Stimulated activated CD8-positive, alpha-beta memory T cell treated with anti-CD3 and anti-CD28 coated beads, Interleukin-4, amount 100 ng/mL, for 1 hour (primary cell): ENCODE data around the gene MYOM1.
"Not testable (repeated sequence)": the region's sequence is repeated elsewhere in the genome, so short reads cannot be mapped to it uniquely, and the experiment has no call there.

Source experiments
- DNase-seq, 2 donors: peaks; one replicate each; pipeline ENCODE4 v3.0.0-alpha.2; 2020; ENCODE audit warnings: low read depth in 2 of 2, low spot score in 1 of 2

The MYOM1 gene

GRCh38 chr18:3060667-3061580, 158.8 kb downstream of the MYOM1 start:
- peak in 1 of 2 donors; percentile 18 for DNase-seq

- no peak for DNase-seq
These were observed 160.5 kb downstream of the MYOM1 start for GRCh38 chr18:3059272-3059671.

GRCh38 chr18:3058328-3059191, 161.2 kb downstream of the MYOM1 start:
- no peak for DNase-seq

- DNase-seq = no peak
These were observed 162.2 kb downstream of the MYOM1 start for GRCh38 chr18:3057526-3057925.

GRCh38 chr18:3056311-3056710, 163.5 kb downstream of the MYOM1 start:
- DNase-seq = no peak

GRCh38 chr18:3055816-3056215, 164.0 kb downstream of the MYOM1 start:
- DNase-seq = no peak

- no peak for DNase-seq
These were observed 164.5 kb downstream of the MYOM1 start for GRCh38 chr18:3055186-3055728.

- DNase-seq = no peak
These were observed 165.0 kb downstream of the MYOM1 start for GRCh38 chr18:3054780-3055179.

GRCh38 chr18:3054214-3054613, 165.6 kb downstream of the MYOM1 start:
- no peak for DNase-seq

GRCh38 chr18:3053081-3053480, 166.7 kb downstream of the MYOM1 start:
- DNase-seq = no peak

- no peak for DNase-seq
These were observed 167.4 kb downstream of the MYOM1 start for GRCh38 chr18:3052411-3052758.

GRCh38 chr18:3051718-3052410, 167.9 kb downstream of the MYOM1 start:
- no peak for DNase-seq

GRCh38 chr18:3049897-3050454, 169.8 kb downstream of the MYOM1 start:
- not testable (repeated sequence) for DNase-seq

- DNase-seq = no peak
These were observed 170.9 kb downstream of the MYOM1 start for GRCh38 chr18:3048820-3049349.

GRCh38 chr18:3048121-3048520, 171.6 kb downstream of the MYOM1 start:
- DNase-seq = no peak

- DNase-seq = no peak
These were observed 173.5 kb downstream of the MYOM1 start for GRCh38 chr18:3046216-3046808.

GRCh38 chr18:3044931-3045698, 174.7 kb downstream of the MYOM1 start:
- no peak for DNase-seq

- DNase-seq = no peak
These were observed 177.4 kb downstream of the MYOM1 start for GRCh38 chr18:3042379-3042778.

- DNase-seq = no peak
These were observed 177.9 kb downstream of the MYOM1 start for GRCh38 chr18:3041843-3042242.
